Gastroesophageal sphincter (tissue), 3 donors: ENCODE measurements around the gene PXDC1.
"Not testable (repeated sequence)": the region's sequence is repeated elsewhere in the genome, so short reads cannot be mapped to it uniquely, and the experiment has no call there.

Experiments
- CTCF ChIP-seq, 4 experiments: fragments of 200-600 bp in 2 of 4; fragments of 450-650 bp in 2 of 4; sonication (generic) in 1 of 4; IDR thresholded peaks; one replicate each; pipeline ENCODE4 v1.5.1; 2017 to 2019; ENCODE audit warnings: antibody characterized with exemption in 4 of 4, mild to moderate bottlenecking in 2 of 4, moderate library complexity in 2 of 4
- POLR2AphosphoS5 ChIP-seq: sonication (generic); formaldehyde crosslinking; IDR thresholded peaks from one replicate; pipeline ENCODE4 v1.6.1; 2017; ENCODE audit warnings: antibody characterized with exemption

DNA sequence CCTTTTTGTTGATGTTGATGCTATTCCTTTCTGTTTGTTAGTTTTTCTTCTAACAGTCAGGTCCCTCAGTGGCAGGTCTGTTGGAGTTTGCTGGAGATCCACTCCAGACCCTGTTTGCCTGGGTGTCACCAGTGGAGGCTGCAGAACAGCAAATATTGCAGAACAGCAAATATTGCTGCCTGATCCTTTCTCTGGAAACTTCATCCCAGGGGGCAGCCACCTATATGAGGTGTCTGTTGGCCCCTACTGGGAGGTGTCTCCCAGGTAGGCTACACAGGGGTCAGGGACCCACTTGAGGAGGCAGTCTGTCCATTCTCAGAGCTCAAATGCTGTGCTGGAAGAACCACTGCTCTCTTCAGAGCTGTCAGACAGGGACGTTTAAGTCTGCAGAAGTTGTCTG is 74.2 kb downstream of the PXDC1 start:
- not testable (repeated sequence) for TF ChIP-seq CTCF (IDR thresholded peaks at IDR 0.05); POLR2AphosphoS5
